ENCODE results near the gene NEBL.
"Not testable (repeated sequence)": the region's sequence is repeated elsewhere in the genome, so short reads cannot be mapped to it uniquely, and the experiment has no call there.

The NEBL gene, protein sequence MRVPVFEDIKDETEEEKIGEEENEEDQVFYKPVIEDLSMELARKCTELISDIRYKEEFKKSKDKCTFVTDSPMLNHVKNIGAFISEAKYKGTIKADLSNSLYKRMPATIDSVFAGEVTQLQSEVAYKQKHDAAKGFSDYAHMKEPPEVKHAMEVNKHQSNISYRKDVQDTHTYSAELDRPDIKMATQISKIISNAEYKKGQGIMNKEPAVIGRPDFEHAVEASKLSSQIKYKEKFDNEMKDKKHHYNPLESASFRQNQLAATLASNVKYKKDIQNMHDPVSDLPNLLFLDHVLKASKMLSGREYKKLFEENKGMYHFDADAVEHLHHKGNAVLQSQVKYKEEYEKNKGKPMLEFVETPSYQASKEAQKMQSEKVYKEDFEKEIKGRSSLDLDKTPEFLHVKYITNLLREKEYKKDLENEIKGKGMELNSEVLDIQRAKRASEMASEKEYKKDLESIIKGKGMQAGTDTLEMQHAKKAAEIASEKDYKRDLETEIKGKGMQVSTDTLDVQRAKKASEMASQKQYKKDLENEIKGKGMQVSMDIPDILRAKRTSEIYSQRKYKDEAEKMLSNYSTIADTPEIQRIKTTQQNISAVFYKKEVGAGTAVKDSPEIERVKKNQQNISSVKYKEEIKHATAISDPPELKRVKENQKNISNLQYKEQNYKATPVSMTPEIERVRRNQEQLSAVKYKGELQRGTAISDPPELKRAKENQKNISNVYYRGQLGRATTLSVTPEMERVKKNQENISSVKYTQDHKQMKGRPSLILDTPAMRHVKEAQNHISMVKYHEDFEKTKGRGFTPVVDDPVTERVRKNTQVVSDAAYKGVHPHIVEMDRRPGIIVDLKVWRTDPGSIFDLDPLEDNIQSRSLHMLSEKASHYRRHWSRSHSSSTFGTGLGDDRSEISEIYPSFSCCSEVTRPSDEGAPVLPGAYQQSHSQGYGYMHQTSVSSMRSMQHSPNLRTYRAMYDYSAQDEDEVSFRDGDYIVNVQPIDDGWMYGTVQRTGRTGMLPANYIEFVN

DNA sequence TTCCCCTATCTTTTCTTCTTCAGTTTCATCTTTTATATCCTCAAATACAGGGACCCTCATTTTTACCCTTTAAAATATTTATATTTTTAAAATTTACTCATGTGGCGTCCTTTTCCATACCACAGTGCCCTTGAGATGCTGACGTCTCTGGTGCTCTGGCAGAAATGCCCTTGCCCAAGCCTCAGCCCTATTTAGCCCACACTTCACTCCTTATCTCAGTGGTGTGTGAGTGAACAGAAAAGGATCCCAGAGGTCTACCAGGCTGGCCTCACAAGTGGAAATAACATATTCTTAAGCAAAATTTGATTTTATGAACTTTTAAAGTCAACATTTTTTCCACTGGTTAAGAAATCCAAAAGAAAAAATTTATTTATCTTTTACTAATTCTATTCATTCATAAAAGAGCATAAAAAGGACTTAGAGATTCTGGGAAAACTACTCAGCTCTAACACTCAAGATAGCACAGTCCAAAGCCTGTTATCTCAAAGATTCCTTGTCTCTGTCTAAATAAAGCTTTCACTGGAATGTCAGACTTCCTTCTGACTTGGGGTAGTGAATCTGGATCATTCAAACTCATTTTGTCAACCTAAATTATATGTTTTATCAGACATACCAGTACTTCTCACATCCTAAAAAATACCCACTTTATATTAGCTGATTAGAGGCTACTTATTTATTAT lies at the start of gene NEBL:
Gene NEBL, minus strand, starts transcription at position 166 of the 680 bp plus-strand sequence. Its CDS starts 106 bp downstream, at position 60.
- DNase-seq (ENCODE audit: low read depth), result no peak

DNA sequence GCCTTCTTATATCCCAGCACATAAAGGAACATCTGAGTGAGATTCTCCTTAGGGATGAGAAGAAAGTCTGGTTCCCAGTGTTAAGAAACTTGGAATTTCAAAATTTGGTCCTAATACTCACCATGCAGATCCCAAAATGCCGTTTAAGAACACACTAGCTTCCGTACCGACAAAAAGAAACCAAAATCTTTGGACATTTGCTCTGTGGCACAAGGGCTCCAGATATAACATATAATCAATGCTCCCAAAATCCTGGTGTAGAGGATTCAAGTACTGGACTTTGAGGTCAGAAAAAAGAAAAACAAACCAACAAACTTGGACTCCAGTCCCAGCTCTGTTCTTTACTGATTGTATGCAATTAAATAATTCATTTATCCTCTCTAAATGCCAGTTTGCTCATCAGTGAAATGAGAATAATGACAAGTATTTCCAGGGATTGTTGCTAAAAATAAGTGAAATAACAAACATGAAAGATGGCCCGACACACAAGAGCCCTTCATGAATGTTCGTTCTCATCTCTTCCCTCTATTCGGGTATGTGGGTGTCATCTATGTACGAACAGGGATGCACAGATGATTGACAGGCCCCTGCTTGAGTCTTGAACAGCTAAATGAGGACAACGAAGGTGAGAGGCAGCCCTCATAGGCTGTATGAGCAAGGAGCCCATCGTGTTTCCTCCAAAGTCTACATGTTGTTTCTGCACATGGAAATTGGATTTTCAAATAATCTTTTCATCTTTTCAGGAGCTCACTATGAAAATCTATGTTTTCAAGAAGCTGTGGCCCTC lies 48.6 kb upstream of the NEBL start:
- DNase-seq (ENCODE audit: low read depth), result no peak

DNA sequence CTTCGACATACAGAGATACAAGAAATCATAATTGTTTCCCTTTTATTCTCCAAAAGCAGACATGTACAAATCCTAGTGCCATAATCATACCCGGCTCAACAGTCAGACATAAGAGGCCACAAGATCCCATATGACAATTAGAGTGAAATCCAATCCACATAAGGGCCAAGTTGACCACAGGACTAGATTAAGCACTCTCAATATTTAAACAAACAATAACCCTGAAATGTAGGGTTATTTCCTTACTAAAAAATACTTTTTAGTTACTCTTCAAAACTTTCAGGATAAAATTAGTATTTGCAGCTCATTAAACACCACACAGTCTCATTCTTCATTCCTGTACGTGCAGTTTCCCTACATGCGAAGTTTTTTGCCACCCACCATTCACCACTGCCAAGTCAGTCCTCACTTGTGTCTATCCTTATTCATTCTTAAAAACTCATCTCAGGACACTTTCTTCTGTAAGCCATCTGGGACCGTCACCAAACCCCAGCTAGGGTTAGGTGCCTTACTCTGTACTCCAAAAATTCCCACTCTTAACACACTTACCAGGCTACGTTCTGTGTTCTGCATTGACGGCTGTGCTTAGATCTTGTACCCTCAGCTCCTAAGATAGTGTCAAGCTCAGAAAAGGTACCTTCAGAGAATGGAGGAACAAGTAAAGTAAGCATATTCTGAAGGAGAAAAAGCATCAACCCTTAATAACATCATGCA lies 47.8 kb upstream of the NEBL start:
- DNase-seq (ENCODE audit: low read depth), result no peak

DNA sequence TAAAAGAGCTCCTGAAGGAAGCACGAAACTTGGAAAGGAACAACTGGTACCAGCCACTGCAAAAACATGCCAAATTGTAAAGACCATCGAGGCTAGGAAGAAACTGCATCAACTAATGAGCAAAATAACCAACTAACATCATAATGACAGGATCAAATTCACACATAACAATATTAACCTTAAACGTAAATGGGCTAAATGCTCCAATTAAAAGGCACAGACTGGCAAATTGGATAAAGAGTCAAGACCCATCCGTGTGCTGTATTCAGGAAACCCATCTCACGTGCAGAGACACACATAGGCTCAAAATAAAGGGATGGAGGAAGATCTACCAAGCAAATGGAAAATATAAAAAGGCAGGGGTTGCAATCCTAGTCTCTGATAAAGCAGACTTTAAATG lies 42.3 kb upstream of the NEBL start:
- not testable (repeated sequence) for DNase-seq (ENCODE audit: low read depth)

DNA sequence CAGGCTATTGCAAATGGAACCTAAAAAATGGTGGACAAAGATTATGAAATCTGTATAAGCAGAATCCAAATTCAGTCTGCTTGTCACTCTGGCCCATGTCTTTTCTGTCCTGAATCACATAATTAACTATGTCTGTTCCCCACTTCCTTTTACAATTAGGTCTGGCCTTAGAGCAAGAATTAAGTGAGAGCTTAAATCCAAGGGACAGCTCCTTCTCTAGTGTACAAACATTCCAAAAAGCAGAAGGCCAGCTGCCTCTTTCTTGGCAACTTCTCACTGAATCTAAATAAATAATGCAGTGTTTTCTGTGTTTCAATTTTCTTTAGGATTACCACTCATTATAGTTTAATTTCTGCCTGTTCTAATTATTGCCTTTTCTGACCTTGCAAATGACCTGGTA lies 39.3 kb upstream of the NEBL start:
- DNase-seq (ENCODE audit: low read depth), result no peak

DNA sequence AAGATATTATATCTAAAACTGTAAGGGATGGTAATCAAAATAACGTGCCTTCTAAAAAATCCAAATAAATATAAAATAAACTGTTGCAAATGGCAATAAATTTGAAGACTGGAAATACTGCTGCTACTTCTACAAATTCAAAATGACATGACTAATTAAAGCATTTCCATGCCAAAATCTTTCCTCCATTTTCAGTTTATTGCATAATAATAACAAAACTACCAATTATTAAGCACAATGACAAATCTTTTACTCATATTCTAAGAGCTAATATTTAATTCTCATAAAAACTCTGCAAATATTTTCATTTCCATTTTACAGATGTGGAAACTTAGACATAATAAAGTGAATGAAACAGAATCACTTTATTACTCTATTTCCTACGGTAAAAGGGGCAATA lies 38.8 kb upstream of the NEBL start:
- DNase-seq (ENCODE audit: low read depth), result no peak

DNA sequence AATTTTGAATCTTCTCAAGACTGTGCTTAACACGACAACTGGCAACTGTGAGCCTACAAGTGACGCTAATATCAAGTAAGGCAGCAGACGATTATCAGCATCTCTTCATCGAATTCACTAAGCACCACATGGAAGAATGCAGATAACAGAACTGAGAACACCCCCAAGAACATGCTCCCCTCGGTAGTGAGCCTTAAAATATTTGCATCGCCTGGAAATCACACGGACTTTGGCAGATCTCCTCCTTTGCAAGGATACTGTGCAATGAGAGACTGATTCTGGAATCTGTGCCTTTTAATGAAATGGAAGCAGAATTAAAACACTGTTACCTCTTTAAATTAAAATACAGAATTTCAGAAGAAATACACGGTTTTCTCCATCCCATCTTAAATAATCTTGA lies 38.2 kb upstream of the NEBL start:
- no peak for DNase-seq (ENCODE audit: low read depth)

DNA sequence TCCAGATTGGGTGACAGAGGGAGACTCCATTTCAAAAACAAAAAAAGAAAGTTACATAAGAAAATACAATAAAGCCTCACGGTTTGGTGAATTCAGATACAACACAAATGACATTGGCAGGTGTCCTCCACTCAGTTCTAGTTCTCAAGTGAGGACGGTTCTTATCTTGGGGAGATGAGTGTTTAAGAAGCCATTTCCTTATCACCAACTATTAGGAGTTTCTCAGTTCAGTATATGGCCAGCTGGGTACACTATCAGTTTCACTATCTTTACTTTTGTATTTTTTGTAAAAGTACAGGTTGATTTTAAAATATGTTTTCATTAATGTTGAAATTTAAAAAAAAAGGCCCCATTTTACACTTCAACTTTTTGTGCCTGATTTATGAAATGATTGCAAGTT lies 36.6 kb upstream of the NEBL start:
- DNase-seq (ENCODE audit: low read depth), result no peak

DNA sequence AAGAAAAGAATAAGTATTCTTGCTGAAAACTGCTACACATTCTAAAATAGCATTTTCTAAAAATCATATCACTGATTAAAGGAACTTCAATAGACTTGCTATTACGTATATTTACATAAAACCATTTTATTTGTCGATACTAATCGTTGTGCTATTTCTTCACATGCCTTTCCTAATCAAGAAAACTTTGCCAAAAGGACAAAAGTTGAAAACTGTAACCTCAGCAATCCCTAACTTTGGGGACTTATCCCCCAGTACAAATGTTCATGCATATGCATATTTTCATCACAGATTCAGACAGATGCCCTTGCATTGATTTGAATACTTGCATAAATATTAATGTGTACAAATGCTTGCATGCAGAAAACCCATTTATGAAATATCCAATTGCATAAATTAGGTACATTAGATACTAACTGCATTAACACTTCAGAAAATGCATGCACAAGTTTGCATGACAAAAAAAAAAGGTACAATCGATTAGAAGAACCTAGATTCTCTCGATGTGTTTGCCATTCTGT lies 35.6 kb upstream of the NEBL start:
- no peak for DNase-seq (ENCODE audit: low read depth)

DNA sequence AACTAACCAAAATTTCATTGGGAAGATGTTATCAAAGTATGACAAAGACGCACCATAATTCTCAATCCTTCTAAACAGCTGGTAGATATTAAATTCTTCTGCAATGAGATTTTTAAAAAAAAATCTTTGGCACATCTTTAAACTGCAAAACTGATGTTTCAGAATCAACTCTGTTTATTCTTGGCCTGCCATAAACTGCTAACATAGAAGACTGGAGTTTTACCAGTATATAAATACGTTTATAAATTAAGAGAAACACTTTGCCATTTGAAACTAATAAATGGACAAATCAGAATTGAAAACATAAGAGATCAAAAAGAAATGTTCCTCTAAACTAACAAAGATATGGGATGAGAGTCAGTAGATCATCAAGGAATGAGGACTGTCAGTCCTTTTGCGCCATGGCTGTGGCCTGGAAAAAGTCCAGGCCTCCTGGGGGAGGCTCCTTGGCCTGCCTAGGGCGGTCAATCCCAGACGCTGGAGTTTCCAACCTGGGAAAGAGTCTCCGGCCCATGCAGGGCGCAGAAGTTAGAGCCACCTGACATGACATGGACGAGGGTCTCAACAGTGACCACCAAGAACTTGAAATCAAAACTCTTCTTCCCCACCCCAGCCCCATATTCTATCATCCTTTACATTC lies 34.2 kb upstream of the NEBL start:
- DNase-seq (ENCODE audit: low read depth), result no peak

DNA sequence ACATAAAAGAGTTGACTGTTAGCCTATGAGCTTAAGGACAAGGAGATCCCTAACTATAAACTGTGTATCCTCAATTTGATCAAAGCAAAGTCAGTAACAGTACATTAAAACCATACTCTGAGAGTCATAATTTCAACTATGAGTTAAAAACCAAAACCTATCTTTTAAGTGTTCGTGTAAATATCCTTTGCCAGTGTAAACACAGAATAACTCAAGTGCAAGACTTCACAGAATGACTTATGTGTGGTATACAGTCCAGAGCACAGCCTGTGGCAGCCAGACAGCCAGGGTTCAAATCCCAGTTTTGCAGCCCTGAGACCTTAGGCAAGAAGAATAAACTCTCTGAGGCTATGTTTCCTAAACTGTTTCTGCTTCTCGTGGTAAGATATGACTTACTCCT lies 30.3 kb upstream of the NEBL start:
- no peak for DNase-seq (ENCODE audit: low read depth)

DNA sequence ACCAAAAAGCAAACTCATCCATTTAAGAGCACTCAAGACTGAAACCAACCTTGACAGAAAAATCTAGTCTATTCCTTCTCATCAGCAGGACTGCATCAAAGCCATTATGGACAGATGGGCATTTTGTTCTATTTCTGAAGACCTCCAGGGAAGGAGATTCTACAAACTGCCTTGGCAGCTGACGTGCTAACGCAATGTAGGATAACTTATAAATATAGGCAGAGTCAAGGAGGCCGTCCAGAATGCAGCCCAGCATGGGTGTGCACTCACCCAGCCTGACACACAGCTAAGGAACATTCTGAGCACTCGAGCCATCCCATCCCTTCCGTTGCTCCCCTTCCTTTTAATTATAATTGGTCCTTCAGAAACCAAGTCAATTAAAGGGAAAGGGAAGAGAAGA lies 25.3 kb upstream of the NEBL start:
- DNase-seq (ENCODE audit: low read depth), result no peak

DNA sequence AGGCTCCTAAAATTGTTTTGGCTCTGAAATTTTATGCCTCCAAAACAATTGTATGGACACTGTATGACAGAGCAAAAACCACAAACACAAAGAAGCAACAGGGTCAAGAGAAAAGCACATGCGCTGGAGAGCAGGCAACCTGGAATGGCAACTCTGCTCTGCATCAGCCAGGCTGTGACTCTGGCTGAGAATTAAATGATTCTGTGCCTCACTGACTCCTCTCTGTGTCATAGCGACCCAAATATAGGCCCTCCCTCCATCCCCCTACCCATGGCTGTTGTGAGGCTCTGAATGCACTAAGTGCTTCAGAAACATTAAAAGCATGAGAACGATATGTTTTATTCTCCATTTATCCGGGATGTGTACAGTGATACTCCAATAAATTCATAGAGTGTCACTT lies 24.9 kb upstream of the NEBL start:
- DNase-seq (ENCODE audit: low read depth), result no peak

DNA sequence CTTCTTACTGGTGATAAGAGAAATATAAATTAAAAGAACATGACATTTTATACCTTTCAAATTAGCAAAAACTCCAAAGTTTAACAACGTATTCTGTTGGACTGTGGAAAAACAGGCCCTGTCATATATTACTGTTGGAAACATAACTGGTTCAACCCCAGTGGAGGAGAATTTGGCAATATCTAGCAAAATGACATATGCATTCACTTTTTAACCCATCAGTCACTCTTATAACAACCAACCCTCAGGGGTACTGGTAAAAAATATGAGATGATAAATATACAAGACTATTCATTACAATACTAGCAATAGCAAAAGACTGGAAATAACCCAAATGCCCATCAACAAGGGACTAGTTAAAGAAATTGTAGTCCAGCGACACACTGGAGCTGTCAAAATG lies 22.9 kb upstream of the NEBL start:
- DNase-seq (ENCODE audit: low read depth), result no peak

DNA sequence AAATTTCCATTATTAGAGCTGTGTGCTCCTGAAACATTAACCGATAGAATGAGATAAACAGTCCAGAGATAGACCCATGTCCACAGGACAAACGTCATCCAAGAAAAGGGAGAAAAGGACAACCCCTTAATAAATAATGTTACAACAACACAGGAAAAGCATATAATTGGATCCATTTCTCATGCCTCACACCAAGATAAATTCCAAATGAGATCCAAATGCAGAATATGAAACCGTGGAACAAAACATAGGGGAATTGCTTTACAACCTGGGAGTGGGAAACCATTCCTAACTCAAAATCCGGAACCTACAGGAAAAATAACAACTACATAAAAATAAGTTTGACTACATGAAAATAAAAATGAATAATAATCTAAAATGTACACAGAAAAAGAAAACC lies 22.4 kb upstream of the NEBL start:
- no peak for DNase-seq (ENCODE audit: low read depth)

DNA sequence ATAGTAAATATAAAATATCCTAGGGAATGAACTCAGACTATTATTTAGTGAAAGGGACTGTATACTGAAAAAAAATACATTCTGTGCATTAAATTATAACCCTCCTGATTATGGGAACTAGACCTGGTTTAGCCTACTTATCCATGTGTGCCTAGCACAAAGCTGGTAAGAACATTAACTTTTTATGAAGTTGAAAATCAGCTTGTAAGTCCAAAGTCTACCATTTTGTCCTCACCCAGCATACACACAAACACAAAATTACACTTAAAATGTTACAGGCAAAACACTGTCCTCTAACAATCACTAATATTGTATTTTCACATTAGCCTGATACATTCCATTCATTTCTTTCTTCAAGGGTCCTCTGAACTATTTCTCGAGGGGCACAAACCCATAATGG lies 19.9 kb upstream of the NEBL start:
- DNase-seq (ENCODE audit: low read depth), result no peak

DNA sequence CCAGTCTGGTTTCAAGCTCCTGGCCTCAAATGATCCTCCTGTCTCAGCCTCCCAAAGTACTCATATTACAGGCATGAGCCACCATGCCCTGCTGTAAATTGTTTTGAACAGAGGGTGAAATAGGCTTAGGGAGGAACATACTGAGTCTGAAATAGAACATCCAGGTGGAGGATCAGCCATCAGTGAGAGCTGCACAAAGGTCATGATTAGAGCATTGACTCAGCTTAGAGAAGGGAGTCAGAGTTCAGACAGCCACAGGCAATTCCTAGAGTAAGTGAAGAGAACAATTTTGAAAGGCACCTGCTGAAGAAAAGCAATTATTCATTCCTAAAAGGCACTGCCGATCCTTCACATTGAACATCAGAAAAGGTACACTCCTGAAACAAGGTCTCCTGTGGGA lies 15.9 kb upstream of the NEBL start:
- no peak for DNase-seq (ENCODE audit: low read depth)

DNA sequence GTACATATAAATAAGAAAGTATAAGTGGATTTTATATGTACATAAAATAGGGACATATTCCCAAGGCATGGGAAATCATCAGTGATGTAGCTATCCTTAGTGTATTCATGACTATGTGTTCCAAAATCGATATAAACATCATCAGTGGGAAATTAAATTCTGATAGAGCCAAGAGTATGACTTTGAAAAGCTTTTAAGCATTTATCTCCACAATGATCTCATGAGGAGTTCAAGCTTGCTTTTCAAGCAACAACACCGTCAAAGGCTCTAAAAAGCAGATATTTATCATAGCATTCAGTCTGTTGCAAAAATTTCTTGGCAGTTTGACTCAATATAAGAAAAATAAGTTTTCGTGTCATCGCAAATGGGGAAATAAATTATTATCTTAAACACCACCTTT lies 14.5 kb upstream of the NEBL start:
- DNase-seq (ENCODE audit: low read depth), result no peak

DNA sequence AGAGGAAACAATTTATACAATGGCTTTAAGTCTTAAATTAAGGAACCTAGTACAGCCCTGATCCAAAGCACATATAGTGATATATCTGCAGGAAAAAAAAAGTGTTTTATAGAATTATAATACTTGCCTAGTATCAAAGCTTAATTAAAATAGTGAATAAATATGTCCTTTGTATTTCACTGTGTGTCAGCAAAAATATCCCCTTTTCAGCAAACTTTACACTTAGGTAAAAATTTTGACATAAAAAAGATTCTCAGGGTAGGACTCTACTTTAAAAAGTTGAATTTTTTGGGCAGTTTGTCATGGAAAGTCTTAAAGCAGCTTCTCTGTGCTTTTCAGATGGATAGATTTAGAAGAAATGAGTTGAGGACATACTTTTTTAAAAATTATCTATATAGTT lies 12.7 kb upstream of the NEBL start:
- no peak for DNase-seq (ENCODE audit: low read depth)

DNA sequence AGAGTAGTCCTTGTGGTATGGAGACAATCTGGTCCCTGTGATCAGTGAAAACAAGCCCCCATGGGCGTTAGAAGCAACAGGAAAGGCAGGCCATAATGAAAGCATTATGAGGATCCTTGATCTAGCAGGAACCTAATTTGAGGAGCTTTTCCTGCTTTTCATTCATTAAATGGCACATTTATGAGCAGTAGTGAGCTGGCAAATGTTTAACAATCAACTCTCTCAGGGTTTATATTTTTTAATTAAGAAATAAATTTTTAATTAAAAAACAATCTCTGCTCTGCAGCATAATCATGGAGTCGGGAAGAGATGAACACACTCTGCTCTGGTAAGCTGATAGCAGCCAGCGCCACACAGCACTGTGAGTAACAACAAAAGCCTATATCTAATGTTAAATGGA lies 11.3 kb upstream of the NEBL start:
- DNase-seq (ENCODE audit: low read depth), result no peak
